Adipocyte (in vitro differentiated cells): ENCODE measurements around the gene ENTPD3.

Experiments
- DNase-seq: peaks from one replicate; pipeline ENCODE4 v3.0.0-alpha.2; 2015; ENCODE audit warnings: low read depth
- H3K27me3 ChIP-seq: replicated peaks from 2 replicates; pipeline ENCODE4 v1.7.0; 2013; ENCODE audit warnings: mild to moderate bottlenecking, low read length, moderate library complexity; ENCODE audit not compliant: control insufficient read depth, insufficient read depth
- H3K36me3 ChIP-seq: 2 replicates; pipeline ENCODE4 v1.7.0; 2013; ENCODE audit warnings: low read length, mild to moderate bottlenecking, moderate library complexity; ENCODE audit not compliant: control insufficient read depth, insufficient read depth, severe bottlenecking
- H3K4me1 ChIP-seq: 2 replicates; pipeline ENCODE4 v1.7.0; 2013; ENCODE audit warnings: mild to moderate bottlenecking, low read length, moderate library complexity; ENCODE audit not compliant: control insufficient read depth, insufficient read depth
- H3K4me3 ChIP-seq: 2 replicates; pipeline ENCODE4 v1.7.0; 2013; ENCODE audit warnings: mild to moderate bottlenecking, low read length, moderate library complexity
- H3K9ac ChIP-seq: 2 replicates; pipeline ENCODE4 v1.7.0; 2013; ENCODE audit warnings: mild to moderate bottlenecking, low read length, moderate library complexity
- H3K9me3 ChIP-seq: 2 replicates; pipeline ENCODE4 v1.7.0; 2013; ENCODE audit warnings: mild to moderate bottlenecking, low read length, moderate library complexity; ENCODE audit not compliant: control insufficient read depth

Gene ENTPD3

DNA sequence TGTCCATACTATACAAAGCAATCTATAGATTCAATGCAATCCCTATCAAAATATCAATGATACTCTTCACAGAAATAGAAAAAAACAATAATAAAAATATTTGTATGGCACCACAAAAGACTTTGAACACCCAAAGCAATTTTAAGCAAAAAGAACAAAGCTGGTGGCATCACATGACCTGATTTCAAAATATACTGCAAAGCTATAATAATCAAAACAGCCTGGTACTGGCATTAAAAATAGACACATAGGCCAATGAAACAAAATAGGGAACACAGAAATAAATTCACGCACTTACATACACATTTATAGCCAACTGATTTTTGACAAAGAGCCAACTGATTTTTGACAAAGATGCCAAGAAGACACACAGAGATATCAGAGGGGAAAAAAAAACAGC, 9.2 kb upstream of the ENTPD3 start:
- no peak for DNase-seq
- H3K36me3 ChIP-seq, result no peaks in the 10 kb centered on the region

GRCh38 chr3:40379674-40380306, 7.2 kb upstream of the ENTPD3 start:
- no peaks in the 10 kb centered on the region for H3K27me3 ChIP-seq
- no peak overlapping the region for H3K9ac ChIP-seq
- H3K4me3 ChIP-seq, result no peak overlapping the region
- H3K4me1 ChIP-seq, result peaks cover 6% of the 10 kb centered on the region
- no peak for DNase-seq
- no peaks in the 10 kb centered on the region for H3K36me3 ChIP-seq
- H3K9me3 ChIP-seq, result peaks cover 7% of the 10 kb centered on the region

More for the DNA sequence above, 9.2 kb upstream of the ENTPD3 start:
- H3K27me3 ChIP-seq, result no peaks in the 10 kb centered on the region
- peaks cover 6% of the 10 kb centered on the region for H3K4me1 ChIP-seq
- H3K9ac ChIP-seq, result no peak overlapping the region
- H3K4me3 ChIP-seq, result no peak overlapping the region
- H3K9me3 ChIP-seq, result peaks cover 7% of the 10 kb centered on the region

DNA sequence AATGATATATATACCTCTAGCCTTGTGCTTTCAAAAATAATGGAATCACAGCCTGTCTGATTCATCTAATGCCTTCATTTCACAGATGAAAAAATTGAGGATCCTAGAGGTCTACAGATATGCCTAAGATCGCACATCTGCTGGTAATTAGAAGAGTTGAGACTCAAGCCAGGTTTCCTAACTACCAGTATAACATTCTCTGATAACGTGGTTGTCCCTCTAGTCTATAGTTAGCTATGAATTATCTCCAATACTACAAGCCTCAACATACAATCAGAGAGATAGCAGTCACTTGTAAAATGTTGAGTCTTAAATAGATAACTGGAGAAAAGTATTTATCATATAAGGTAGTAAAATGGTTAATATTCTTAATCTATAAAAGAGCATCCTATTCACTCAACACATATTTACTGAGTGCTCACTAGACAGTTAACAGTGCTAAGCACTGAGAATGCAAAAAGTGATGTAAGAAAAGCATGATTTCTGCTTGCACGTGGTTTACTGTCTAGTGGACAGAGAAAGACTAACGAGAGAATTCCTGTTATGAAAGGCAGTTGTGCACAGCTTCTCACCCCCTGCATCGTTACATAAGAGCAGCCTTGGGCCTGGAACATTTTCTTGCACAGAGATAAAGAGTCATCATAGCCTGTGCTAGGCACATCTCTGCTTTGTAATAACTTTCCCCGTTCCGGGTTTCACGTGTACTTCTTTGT, 4.9 kb upstream of the ENTPD3 start:
- no peak overlapping the region for H3K9ac ChIP-seq
- no peaks in the 10 kb centered on the region for H3K36me3 ChIP-seq
- no peaks in the 10 kb centered on the region for H3K27me3 ChIP-seq
- H3K9me3 ChIP-seq, result peaks cover 7% of the 10 kb centered on the region
- no peak for DNase-seq
- no peak overlapping the region for H3K4me3 ChIP-seq
- H3K4me1 ChIP-seq, result peaks cover 9% of the 10 kb centered on the region

DNA sequence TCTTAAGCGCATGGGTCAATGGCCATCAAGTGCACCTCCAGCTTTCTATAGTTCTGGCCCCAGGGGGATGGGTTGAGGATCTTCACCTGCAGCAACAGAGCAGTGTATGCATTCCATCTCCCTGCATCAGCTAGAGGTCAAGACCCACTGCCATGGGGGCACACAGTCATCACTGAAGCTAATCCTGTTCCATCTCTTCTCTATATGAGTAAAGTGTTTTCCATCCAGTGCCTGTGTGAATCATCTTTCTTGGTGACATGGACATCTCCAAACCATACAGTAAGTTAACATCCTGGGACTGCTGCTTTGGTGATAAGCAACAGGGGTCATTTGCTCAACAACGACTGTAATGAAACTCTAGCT, 4.4 kb upstream of the ENTPD3 start:
- no peak for DNase-seq
- H3K36me3 ChIP-seq, result no peaks in the 10 kb centered on the region
- H3K4me3 ChIP-seq, result no peak overlapping the region
- peaks cover 14% of the 10 kb centered on the region for H3K4me1 ChIP-seq
- no peak overlapping the region for H3K9ac ChIP-seq
- no peaks in the 10 kb centered on the region for H3K27me3 ChIP-seq
- peaks cover 7% of the 10 kb centered on the region for H3K9me3 ChIP-seq

GRCh38 chr3:40386213-40386612, 771 bp upstream of the ENTPD3 start:
- H3K27me3 ChIP-seq, result peaks cover 3% of the 10 kb centered on the region
- no peak for DNase-seq
- no peak overlapping the region for H3K4me3 ChIP-seq
- no peaks in the 10 kb centered on the region for H3K9me3 ChIP-seq
- H3K4me1 ChIP-seq, result peaks cover 14% of the 10 kb centered on the region
- no peaks in the 10 kb centered on the region for H3K36me3 ChIP-seq
- no peak overlapping the region for H3K9ac ChIP-seq

DNA sequence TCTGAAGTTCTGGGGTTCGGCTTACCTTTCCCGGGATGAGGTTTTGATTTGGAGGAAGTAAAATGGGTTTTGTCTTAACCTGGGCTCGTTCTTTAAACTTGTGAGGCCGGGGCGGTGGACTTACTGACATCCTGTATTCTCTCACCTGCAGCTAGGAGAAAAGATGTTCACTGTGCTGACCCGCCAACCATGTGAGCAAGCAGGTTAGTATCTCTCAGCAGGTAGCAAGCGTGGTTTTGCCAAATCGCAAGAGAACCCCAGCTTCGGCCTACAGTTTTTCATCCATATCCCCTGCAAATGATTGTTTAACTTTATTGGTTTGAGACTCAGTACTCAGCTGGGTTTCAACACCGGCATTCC, 891 bp downstream of the ENTPD3 start:
- no peak for DNase-seq
- peaks cover 8% of the 10 kb centered on the region for H3K4me1 ChIP-seq
- H3K27me3 ChIP-seq, result peaks cover 3% of the 10 kb centered on the region
- no peak overlapping the region for H3K4me3 ChIP-seq
- H3K36me3 ChIP-seq, result no peaks in the 10 kb centered on the region
- no peaks in the 10 kb centered on the region for H3K9me3 ChIP-seq
- H3K9ac ChIP-seq, result no peak overlapping the region

GRCh38 chr3:40396406-40396805, 9.4 kb downstream of the ENTPD3 start:
- no peak overlapping the region for H3K9ac ChIP-seq
- H3K9me3 ChIP-seq, result no peaks in the 10 kb centered on the region
- H3K27me3 ChIP-seq, result no peaks in the 10 kb centered on the region
- peaks cover 7% of the 10 kb centered on the region for H3K4me1 ChIP-seq
- DNase-seq, result no peak
- H3K36me3 ChIP-seq, result no peaks in the 10 kb centered on the region
- no peak overlapping the region for H3K4me3 ChIP-seq

DNA sequence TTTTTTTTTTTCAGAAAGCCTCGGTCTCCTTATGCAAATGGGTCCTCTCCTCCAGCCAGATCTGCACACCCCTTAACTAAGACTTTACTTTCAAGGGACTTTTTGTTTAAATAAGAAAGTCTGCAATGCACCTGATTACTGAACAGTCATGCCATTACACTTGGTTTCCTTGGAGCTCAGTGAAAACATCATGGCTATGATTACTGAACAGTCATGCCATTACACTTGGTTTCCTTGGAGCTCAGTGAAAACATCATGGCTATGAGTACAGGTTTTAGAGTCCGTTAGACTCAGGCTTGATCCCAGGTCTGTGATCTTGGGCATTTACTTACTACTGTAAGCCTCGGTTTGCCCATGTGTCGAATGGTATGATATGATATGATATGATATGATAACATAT, 10.1 kb downstream of the ENTPD3 start:
- Histone ChIP-seq H3K9ac (no peak overlapping the region), H3K4me1 (peaks cover 7% of the 10 kb centered on the region), H3K9me3 (no peaks in the 10 kb centered on the region), H3K36me3 (no peaks in the 10 kb centered on the region), H3K27me3 (no peaks in the 10 kb centered on the region), H3K4me3 (no peak overlapping the region)
- no peak for DNase-seq

DNA sequence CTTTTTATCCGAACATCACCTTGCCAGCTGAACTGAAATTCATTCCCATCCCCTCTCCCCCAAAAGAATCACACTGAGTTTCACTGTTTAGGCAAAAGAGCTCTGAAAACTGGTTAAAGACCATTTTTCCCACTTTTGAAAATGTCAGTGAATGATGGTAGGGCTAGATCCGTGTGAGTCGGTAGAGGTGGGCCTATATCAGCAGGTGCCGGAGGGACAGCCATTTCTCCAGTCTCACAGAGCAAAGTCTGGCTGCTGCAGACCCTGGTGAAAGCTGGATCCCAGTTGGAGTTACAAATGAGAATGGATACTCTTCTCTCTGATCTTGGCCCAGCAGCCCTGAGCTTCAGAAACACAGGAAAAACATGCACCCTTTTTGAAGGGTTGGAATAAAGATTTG, 10.9 kb downstream of the ENTPD3 start:
- DNase-seq, result no peak
- peaks cover 7% of the 10 kb centered on the region for H3K4me1 ChIP-seq
- no peak overlapping the region for H3K4me3 ChIP-seq
- no peaks in the 10 kb centered on the region for H3K27me3 ChIP-seq
- H3K36me3 ChIP-seq, result no peaks in the 10 kb centered on the region
- no peaks in the 10 kb centered on the region for H3K9me3 ChIP-seq
- H3K9ac ChIP-seq, result no peak overlapping the region

DNA sequence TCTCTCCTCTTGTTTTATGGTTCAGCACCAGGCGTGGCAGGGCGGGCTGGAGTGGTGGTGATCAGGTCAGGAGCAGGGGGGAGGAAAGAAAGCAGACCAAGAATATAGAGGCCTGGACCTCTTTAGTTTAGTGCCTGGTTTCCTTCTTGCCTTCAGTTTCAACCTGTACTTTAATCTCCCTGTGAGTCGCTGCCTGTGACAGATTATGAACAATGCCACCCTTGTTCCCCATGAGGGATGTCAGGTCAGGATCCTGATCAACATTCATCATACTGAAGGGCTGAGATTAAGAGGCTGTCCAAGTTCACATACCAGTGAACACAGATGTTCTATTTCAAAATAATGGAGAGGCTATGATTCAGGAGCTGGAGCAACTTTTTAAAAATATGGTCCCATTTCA, 11.4 kb downstream of the ENTPD3 start:
- Histone ChIP-seq H3K9me3 (no peaks in the 10 kb centered on the region), H3K9ac (no peak overlapping the region), H3K4me1 (peaks cover 7% of the 10 kb centered on the region), H3K36me3 (no peaks in the 10 kb centered on the region), H3K4me3 (no peak overlapping the region), H3K27me3 (no peaks in the 10 kb centered on the region)
- DNase-seq, result peak; percentile 12

DNA sequence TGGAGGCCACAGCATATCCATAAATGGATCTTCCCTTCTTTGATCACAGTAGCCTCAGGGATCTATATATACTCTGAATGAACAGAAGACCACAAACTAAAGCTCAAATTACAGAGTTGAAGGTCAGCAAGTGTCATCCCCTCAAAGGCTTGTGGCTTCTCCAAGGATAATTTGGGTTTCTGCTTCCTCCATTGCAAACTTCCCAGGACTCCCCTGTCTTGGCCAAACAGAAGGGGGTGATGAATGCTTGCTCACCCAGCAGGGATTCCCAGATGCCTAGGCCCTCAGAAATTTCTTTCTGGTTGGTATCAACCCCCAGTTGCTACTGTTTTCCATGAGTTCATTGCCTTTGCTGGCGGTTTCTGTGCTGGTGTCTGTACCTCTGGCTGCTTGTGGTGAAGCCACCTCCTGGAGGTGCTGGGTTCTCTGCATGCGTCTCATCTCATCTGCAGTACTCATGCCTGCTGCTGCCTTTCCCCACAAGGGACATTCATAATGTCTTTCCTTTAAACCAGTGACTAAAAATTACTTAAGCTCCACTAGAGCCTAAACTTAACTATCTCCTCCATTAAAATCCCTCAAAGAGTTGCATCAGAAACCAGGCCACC, 17.7 kb downstream of the ENTPD3 start:
- DNase-seq, result no peak
- Histone ChIP-seq H3K4me3 (no peak overlapping the region), H3K36me3 (no peaks in the 10 kb centered on the region), H3K4me1 (no peaks in the 10 kb centered on the region), H3K9ac (no peak overlapping the region), H3K9me3 (no peaks in the 10 kb centered on the region), H3K27me3 (no peaks in the 10 kb centered on the region)
